HepG2 (cell line): ENCODE results near the gene ZSCAN31. TPM values are rescaled to one million over a fixed set of nuclear protein-coding genes. Genes with fewer than 3 reads are reported as not detected.

ENCODE experiments used
- CHD4 ChIP-seq: fragments of 200-600 bp; sonication (generic); IDR thresholded peaks from 2 replicates; pipeline ENCODE4 v1.7.0; 2017; ENCODE audit warnings: mild to moderate bottlenecking, low read length, borderline replicate concordance
- PLRG1 ChIP-seq: fragments of 450-650 bp; conservative IDR thresholded peaks from 2 replicates; pipeline ENCODE4 v1.6.1; 2016
- RARA ChIP-seq: IDR thresholded peaks from 2 replicates; pipeline ENCODE4 v1.6.1; 2016; ENCODE audit warnings: missing genetic modification reagents, missing compliant biosample characterization
- TOE1 ChIP-seq: sonication (generic); formaldehyde crosslinking; IDR thresholded peaks from 2 replicates; pipeline ENCODE4 v1.4.0; 2020; ENCODE audit warnings: mild to moderate bottlenecking, missing genetic modification reagents
- YEATS4 ChIP-seq: sonication (generic); formaldehyde crosslinking; IDR thresholded peaks from 2 replicates; pipeline ENCODE4 v1.4.0; 2020; ENCODE audit warnings: missing genetic modification reagents, borderline replicate concordance
- polyA plus RNA-seq, 8 experiments: library from polyadenylated mRNA; depleted of rRNA in 3 of 8; stranded (reverse) in 7 of 8; unstranded in 1 of 8; fragments of >200 nt; fragmentation: Illumina TruSeq in 4 of 8; extraction: Trizol in 4 of 8; gene quantifications; 2 replicates each; pipeline versions ENCODE4 v1.2.1 to v1.2.3, GENCODE V29; 2011 to 2016; ENCODE audit warnings: low read depth in 4 of 8, missing spikeins in 1 of 8, mixed read lengths in 1 of 8; ENCODE audit not compliant: insufficient read depth in 1 of 8
- total RNA-seq, 5 experiments: library from RNA; depleted of rRNA; stranded (reverse); fragments of >200 nt; fragmentation: Illumina TruSeq; extraction: Trizol; gene quantifications; 2 replicates each; pipeline ENCODE4 v1.2.3, GENCODE V29; 2016; ENCODE audit warnings: low read depth in 1 of 5
- TF ChIP-seq, protein P1 (sequence below): fragments of 450-650 bp; IDR thresholded peaks from 2 replicates; pipeline ENCODE4 v1.6.1; 2017; ENCODE audit warnings: mild to moderate bottlenecking
- TF ChIP-seq, protein P2 (sequence below), 2 experiments: sonication (generic) in 1 of 2; formaldehyde crosslinking in 1 of 2; IDR thresholded peaks; 2 replicates each; pipeline versions ENCODE4 v1.4.0 to v1.6.1; 2016 to 2020; ENCODE audit warnings: borderline replicate concordance in 1 of 2, low read depth in 1 of 2, mild to moderate bottlenecking in 1 of 2, missing genetic modification reagents in 1 of 2
- TF ChIP-seq, protein P3 (sequence below): IDR thresholded peaks from 2 replicates; pipeline ENCODE4 v1.6.1; 2012; ENCODE audit warnings: low read length, improper control_type of control experiment

The ZSCAN31 gene
- total and polyA plus RNA-seq, 2 of the 13 experiments (the other 11 are each of a cell fraction or from before 2014, with no cell fraction given): 5.3 to 6.2 TPM

DNA sequence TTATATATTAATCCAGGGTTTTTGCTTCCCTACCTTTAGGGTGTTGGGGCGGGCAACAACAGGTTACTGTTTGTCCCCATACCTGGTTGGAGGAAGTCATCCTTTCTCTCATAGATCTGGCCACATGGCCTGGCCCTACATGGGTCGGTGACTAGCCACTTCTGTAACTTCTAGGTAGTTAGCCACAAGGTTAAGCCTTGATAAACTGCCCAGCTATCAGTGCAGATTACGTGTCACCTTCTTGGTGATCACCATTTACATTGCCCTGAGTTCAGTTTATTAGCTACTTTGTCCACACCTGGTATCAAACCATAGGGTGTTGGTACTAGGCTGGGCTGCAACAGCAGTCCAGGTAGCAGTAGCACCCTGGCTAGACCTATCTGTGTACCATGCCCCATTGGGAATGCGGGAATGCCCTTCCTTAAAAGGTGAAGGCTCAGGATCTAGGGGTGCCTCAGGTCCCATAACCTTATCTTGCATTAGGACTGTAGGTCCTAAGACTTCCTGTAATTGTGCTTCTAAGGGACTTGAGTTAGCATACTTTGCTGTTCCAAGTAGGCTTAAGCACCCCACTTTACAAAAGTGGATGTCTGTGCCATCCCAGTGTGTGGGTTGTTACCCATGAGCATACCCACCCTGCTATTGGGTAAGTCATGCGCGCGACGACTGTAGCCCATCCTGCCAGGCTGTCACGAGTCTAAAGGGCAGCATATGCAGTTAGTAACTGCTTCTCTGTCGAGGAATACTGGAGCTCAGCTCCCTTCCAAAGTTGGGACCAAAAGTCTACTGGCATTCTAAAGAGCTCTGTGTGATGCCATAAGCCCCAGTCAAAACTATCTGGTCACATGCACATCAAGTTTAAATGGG is 19.0 kb upstream of the ZSCAN31 start (continued):
- TF ChIP-seq, protein P1, sequence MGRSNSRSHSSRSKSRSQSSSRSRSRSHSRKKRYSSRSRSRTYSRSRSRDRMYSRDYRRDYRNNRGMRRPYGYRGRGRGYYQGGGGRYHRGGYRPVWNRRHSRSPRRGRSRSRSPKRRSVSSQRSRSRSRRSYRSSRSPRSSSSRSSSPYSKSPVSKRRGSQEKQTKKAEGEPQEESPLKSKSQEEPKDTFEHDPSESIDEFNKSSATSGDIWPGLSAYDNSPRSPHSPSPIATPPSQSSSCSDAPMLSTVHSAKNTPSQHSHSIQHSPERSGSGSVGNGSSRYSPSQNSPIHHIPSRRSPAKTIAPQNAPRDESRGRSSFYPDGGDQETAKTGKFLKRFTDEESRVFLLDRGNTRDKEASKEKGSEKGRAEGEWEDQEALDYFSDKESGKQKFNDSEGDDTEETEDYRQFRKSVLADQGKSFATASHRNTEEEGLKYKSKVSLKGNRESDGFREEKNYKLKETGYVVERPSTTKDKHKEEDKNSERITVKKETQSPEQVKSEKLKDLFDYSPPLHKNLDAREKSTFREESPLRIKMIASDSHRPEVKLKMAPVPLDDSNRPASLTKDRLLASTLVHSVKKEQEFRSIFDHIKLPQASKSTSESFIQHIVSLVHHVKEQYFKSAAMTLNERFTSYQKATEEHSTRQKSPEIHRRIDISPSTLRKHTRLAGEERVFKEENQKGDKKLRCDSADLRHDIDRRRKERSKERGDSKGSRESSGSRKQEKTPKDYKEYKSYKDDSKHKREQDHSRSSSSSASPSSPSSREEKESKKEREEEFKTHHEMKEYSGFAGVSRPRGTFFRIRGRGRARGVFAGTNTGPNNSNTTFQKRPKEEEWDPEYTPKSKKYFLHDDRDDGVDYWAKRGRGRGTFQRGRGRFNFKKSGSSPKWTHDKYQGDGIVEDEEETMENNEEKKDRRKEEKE: no peak
- TF ChIP-seq YEATS4 (CRISPR knock-in tag) (no peak), CHD4 (no peak), PLRG1 (no peak), TOE1 (no peak), RARA (CRISPR knock-in tag) (no peak)
- TF ChIP-seq, protein P2, sequence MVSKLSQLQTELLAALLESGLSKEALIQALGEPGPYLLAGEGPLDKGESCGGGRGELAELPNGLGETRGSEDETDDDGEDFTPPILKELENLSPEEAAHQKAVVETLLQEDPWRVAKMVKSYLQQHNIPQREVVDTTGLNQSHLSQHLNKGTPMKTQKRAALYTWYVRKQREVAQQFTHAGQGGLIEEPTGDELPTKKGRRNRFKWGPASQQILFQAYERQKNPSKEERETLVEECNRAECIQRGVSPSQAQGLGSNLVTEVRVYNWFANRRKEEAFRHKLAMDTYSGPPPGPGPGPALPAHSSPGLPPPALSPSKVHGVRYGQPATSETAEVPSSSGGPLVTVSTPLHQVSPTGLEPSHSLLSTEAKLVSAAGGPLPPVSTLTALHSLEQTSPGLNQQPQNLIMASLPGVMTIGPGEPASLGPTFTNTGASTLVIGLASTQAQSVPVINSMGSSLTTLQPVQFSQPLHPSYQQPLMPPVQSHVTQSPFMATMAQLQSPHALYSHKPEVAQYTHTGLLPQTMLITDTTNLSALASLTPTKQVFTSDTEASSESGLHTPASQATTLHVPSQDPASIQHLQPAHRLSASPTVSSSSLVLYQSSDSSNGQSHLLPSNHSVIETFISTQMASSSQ (IDR thresholded peaks at IDR 0.05; ENCODE audit: low read depth): no peak
- TF ChIP-seq, protein P2 (CRISPR knock-in tag; IDR thresholded peaks at IDR 0.05; ENCODE audit: borderline replicate concordance): no peak
- TF ChIP-seq, protein P3, sequence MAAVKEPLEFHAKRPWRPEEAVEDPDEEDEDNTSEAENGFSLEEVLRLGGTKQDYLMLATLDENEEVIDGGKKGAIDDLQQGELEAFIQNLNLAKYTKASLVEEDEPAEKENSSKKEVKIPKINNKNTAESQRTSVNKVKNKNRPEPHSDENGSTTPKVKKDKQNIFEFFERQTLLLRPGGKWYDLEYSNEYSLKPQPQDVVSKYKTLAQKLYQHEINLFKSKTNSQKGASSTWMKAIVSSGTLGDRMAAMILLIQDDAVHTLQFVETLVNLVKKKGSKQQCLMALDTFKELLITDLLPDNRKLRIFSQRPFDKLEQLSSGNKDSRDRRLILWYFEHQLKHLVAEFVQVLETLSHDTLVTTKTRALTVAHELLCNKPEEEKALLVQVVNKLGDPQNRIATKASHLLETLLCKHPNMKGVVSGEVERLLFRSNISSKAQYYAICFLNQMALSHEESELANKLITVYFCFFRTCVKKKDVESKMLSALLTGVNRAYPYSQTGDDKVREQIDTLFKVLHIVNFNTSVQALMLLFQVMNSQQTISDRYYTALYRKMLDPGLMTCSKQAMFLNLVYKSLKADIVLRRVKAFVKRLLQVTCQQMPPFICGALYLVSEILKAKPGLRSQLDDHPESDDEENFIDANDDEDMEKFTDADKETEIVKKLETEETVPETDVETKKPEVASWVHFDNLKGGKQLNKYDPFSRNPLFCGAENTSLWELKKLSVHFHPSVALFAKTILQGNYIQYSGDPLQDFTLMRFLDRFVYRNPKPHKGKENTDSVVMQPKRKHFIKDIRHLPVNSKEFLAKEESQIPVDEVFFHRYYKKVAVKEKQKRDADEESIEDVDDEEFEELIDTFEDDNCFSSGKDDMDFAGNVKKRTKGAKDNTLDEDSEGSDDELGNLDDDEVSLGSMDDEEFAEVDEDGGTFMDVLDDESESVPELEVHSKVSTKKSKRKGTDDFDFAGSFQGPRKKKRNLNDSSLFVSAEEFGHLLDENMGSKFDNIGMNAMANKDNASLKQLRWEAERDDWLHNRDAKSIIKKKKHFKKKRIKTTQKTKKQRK: no peak
